IPS-18c (cell line): ENCODE results near the gene USP36.
"Not testable (repeated sequence)": the region's sequence is repeated elsewhere in the genome, so short reads cannot be mapped to it uniquely, and the experiment has no call there.

ENCODE experiments used
- H3K4me3 ChIP-seq: 2 replicates; pipeline ENCODE4 v1.7.0; 2013; ENCODE audit warnings: low read depth, mild to moderate bottlenecking, low read length, moderate library complexity; ENCODE audit not compliant: insufficient read depth
- H3K9me3 ChIP-seq: one replicate; pipeline ENCODE4 v1.6.1; 2013; ENCODE audit warnings: mild to moderate bottlenecking, low read length, moderate library complexity; ENCODE audit not compliant: control insufficient read depth, insufficient read depth

USP36 gene

DNA sequence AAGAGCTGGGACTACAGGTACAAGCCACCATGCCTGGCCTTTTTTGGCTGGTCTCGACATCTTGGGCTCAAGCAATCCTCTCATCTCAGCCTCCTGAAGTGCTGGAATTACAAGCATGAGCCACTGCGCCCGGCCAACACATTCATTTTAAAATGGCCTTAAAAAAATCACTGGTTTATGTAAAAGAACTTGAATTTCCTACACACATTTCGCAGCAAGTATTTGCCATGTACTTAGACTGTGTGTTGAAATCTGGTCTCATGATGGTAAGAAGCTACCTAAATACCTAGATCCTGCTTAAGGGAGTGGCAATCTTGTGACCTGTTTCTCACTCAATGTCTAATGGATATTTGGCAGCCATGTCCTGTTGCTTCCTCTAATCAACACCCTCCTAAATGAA is 50.1 kb downstream of the USP36 start:
- peaks cover 2% of the 10 kb centered on the region for H3K9me3 ChIP-seq
- H3K4me3 ChIP-seq, result no peak overlapping the region

DNA sequence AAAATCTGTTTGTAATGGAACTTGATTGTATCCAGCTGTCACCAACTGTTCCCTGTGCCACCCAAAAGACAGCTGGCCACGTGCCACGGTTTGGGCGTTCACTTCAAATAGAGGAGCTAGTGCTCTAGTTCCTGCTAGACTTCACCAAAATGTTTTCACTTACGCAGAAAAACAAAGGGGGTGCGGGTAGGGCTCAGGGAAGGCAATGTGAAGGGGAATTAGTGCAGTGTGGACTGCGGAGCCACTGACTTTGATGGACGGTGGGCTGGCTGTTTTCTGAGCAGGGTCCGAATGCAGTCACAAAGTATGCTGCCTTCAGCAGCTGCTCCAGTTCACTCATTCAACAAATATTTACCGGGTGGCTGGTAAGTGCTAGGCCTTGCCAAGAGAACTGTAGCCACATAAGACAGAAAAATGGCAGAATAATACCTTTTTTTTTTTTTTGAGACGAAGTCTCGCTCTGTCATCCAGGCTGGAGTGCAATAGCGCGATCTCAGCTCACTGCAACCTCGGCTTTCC is 50.9 kb downstream of the USP36 start:
- no peak overlapping the region for H3K4me3 ChIP-seq

DNA sequence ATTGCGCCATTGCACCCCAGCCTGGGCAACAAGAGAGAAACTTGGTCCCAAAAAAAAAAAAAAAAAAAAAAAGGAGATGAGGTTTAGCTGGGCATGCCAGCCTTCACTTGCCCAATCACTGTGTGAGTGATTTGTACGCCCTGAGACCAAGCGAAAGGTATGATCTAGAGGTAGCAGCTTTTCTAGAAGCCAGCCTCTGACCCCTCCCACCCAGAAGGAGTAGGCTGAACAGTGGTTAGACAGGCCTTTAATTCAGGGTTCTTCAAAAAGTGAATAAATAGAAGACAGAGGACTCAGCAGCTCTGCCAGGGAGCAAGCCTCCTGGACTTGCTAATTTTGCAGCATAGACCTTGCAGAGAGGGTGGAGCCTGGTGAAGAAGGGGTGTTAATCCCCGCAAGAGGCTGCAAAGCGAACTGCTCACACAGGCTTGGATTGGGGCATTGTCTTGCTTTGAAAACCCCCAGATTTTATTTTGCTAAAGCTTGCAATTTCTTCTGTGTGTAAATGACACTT is 51.4 kb downstream of the USP36 start:
- H3K9me3 ChIP-seq, result no peaks in the 10 kb centered on the region
- no peak overlapping the region for H3K4me3 ChIP-seq

More for the DNA sequence above, 50.9 kb downstream of the USP36 start:
- no peaks in the 10 kb centered on the region for H3K9me3 ChIP-seq

DNA sequence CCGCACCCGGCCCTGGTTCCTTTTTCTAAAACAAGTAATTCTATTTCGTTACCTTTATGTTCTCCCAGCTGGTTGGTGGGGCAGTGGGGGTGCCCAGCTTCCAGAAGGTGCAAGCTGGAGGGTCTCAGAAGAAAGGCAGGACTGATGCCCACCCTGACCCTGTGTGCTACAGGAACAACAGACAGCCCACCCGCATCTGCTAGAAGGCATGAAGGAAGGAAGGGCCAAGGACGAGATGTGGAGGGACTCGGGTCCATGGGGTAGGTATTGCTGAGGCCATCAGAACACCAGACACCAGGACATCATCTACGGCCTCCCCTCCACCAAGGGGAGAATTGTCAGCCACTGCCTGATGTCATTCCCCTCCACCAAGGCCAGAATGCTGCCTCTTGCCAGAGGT is 52.2 kb downstream of the USP36 start:
- no peak overlapping the region for H3K4me3 ChIP-seq
- no peaks in the 10 kb centered on the region for H3K9me3 ChIP-seq

DNA sequence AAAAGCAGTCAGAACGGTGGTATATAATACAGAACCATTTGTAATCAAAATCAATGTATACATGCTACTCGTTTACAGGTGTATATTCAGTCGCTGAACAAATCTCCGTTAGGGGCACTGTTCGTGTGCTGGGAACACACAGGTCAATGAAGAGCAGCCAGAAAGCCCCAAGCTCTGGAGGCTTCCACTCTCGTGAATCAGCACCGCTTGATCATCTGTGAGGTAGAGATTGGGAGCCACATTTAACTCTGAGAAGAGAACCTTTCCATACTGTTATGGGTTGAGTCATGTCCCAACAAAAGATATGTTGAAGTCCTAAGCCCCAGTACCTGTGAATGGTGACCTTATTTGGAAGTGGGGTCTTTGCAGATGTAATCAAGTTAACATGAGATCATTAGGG is 53.2 kb downstream of the USP36 start:
- H3K4me3 ChIP-seq, result no peak overlapping the region
- H3K9me3 ChIP-seq, result no peaks in the 10 kb centered on the region

DNA sequence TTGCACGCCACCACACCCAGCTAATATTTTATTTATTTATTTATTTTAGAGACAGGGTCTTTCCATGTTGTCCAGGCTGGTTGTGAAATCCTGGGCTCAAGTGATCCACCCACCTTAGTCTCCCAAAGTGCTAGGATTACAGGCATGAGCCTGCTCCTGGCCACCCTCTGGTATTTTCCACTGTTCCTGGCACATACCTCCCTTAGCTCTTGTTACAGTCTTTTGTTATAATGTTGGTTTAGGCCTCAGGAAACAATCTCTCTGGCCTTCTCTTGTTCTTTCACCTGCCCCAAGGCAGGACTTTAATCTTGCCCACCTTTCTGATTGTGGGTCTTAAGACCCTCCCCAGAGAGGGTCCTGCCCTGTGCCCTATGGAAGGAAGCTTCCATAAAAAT is 55.0 kb downstream of the USP36 start:
- Histone ChIP-seq H3K9me3 (no peaks in the 10 kb centered on the region), H3K4me3 (no peak overlapping the region)

DNA sequence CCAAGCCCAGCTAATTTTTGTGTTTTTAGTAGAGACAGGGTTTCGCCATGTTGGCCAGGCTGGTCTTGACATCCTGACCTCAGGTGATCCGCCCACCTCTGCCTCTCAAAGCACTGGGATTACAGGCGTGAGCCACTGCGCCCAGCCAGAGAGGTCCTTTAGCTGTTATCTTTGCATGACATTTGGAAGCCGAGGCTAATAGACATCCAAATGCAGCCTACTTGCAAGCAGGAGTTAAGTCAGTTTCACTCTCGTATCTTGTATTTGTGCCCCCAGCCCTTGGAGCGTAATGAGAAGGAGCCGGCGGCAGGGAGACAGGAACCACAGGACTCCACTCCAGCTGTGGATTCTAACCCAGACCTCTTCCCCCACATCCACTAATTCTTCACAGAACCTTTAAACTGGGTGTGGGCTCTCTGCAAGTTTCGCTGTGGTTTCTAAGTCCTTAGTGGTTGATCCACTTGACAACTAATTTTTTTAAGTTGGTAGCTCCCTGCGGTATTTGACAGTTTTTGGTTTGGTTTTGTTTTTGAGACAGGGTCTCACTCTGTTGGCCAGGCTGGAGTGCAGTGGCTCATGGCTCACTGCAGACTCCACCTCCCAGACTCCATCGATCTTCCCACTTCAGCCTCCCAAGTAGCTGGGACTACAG is 55.5 kb downstream of the USP36 start:
- H3K4me3 ChIP-seq, result no peak overlapping the region
- H3K9me3 ChIP-seq, result no peaks in the 10 kb centered on the region

DNA sequence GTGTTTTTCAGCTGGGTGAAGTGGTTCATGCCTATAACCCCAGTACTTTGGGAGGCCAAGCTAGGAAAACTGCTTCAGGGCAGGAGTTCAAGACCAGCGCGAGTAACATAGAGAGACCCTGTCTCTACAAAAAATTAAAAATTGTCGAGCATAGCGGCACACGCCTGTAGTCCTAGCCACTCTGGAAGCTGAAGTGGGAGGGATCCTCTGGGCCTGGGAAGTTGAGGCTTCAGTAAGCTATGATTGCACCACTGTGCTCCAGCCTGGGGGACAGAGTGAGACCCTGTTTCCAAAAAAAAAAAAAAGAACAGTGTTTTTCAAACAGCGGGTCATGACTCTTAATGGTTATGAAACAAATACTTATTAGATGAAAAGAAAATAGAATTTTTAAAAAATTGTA is 56.3 kb downstream of the USP36 start:
- Histone ChIP-seq H3K4me3 (no peak overlapping the region), H3K9me3 (no peaks in the 10 kb centered on the region)

DNA sequence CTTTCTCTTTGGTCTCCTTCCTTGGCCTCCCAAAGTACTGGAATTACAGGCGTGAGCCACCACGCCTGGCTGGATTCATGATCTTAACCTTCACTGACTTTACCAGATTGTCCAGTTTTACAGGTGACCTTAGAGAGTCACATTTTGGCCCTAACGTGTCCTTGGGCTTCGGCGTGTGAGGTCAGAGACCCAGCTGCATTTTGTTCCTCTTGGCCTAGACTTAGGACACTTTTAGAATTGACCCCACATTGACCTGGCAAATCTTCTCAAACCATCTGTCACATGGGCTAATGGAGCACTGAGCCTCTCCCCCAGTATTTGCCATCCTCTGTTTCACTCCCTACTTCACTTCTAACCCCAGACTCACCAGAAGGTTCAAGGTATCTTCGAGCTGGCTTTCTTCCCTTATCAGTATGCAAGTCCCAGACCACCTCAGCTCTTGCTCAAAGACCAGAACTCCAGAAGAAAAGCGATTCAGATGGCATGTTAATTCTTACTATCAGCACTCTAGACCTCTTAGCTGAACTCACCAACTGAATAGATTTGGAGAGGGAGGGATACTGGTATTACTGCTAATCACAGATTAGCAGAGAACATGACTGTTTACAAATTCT is 56.8 kb downstream of the USP36 start:
- Histone ChIP-seq H3K9me3 (no peaks in the 10 kb centered on the region), H3K4me3 (no peak overlapping the region)

DNA sequence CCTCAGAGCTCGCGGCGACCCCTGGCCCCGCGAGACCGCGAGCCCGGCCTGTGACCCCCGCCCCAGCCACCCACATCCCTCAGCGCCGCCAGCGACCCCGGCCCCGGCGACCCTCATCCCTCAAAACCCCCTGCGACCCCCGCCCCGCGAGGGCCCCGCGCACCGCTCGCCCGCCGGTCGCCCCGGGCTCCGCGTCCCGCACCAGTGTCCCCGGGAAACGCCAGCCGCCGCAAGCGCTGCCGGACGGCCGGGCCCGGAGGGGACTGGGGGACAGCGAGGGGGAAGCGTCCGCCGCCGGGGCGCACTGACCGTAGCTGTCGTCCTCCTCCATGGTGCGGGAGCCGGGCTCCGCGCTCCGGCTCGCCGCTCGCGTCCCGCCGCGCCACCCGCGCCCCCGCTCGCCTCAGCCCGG is 58.7 kb downstream of the USP36 start, which contains the start of gene CYTH1:
CYTH1 (minus strand) TSS at position 381 of the 412 bp plus-strand sequence; CDS start at position 331, 50 bp downstream.
- Histone ChIP-seq H3K9me3 (no peaks in the 10 kb centered on the region), H3K4me3 (peak within 1 kb of the TSS; percentile 84)

DNA sequence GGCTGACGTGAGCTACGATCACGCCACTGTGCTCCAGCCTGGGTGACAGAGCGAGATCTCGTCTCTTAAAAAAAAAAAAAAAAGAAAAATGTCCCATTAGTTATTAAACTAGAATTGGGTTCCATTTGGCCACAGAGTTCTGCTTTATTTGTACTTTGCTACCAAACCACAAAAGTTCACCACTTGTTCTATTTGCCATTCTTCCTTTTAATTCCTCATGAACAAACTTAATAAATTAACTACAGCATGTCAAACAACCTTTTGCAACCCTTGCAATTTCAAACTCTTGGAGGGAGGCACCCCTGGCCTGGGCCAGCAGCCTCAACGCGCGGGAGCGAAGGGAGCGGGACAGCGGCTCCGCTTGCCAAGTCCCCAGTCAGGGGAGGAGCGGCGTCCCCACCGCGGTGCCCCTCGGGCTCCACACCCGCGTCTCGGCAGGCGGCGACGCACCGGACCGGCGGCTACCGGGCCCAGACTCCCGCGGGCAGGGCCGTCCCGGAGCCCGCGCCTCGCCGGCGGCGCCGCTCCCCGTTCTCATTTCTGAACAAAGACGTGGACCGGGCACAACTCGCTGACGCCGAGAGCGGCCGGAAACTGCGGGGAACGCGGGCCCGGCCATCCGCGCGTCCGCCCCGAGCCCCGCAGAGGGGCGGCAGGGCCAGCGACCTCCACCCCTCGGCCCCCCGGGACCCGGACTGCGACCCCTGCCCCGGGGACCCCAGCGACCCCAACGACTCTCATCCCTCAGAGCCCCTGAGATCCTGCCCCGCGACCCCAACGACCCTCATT is 59.3 kb downstream of the USP36 start:
- H3K4me3 ChIP-seq, result peak overlapping the region; percentile 84
- H3K9me3 ChIP-seq, result no peaks in the 10 kb centered on the region

DNA sequence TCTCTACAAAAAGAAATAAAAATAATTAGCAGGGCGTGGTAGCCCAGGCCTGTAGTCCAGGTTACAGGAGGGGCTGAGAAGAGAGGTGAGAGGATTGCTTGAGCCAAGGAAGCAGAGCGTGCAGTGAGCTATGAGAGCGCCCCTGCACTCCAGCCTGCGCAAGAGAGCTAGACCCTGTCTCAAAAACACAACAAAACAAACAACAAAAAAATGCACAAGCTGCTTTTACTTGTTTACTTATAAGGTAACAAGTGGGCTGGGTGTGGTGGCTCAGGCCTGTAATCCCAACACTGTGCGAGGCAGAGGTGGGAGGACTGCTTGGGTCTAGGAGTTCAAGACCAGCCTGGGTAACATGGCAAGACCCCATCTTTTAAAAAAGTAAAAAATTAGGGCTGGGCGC is 60.3 kb downstream of the USP36 start:
- no peaks in the 10 kb centered on the region for H3K9me3 ChIP-seq
- no peak overlapping the region for H3K4me3 ChIP-seq

DNA sequence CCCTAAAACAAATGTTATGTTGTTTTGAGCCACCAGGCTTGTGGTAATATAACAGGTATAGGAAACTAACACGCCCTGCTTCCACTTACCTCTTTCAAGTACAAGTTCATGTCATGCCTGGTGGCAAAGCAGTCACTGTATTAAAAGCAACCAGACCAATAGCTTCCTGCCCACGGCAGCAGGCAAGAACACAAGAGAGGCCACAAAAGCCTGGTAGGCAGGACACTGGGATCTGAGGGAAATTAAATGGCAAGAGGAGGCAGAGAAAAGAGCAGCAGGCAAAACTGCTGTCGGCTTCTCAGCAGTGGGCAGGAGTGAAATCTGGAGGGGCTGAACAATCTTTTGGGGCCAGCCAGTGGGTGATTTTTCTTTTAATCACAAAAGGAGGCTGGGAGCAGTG is 60.8 kb downstream of the USP36 start:
- H3K4me3 ChIP-seq, result no peak overlapping the region

DNA sequence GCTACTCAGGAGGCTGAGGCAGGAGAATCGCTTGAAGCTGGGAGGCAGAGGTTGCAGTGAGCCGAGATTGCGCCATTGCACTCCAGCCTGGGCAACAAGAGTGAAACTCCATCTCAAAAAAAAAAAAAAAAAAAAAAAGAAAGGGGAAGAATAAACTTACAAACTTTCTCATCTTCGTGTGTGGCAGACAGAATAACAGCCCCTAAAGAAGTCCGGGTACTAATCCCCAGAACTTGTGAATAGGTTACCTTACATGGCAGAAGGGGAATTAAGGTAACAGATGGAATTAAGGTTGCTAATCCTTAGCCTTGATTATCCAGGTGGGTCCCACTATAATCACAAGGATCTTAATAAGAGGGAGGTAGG is 61.3 kb downstream of the USP36 start:
- H3K4me3 ChIP-seq, H3K9me3 ChIP-seq: not testable (repeated sequence)

More for the DNA sequence above, 60.8 kb downstream of the USP36 start:
- H3K9me3 ChIP-seq, result no peaks in the 10 kb centered on the region

DNA sequence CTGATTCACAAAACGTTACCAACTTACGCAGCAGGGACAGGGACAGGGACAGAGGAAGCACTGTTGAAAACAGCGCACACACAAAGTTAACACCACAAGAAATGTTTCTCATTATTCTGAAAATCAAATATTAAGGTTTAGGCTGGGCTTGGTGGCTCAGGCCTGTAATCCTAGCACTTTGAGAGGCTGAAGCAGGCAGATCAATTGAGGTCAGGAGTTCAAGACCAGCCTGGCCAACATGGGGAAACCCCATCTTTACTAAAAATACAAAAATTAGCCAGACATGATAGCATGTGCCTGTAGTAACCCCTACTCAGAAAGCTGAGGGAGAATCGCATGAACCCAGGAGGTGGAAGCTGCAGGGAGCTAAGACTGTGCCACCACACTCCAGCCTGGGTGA is 62.7 kb downstream of the USP36 start:
- Histone ChIP-seq H3K4me3 (no peak overlapping the region), H3K9me3 (no peaks in the 10 kb centered on the region)

DNA sequence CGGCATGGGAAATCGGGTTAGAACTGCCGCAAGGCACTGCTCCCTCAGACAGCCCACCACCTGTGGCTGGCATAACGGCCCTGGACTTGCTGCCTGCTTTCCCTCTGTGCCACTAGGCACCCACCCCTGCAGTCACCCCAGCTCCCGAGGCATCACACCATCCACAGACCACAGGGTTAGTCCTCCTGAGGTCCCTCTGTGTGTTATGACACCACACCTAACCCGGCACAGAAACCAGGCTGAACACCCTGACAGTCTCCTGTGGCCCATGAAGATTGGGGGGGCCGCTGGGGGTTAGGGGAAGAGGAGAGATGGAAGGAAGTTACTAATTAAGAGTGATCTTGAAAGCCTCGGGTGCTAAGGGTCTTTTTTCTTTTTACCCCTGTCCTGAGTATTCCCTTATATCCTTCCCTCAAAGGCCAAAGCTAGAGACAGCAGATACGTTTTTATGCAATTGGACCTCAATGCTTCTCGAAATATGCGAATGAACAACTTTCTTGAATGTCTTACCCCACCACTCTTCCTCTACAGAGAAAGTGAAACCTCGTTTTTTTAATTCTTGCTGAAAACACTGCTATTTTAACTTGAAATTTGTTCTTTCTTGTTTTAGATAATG is 65.5 kb downstream of the USP36 start:
- no peak overlapping the region for H3K4me3 ChIP-seq

DNA sequence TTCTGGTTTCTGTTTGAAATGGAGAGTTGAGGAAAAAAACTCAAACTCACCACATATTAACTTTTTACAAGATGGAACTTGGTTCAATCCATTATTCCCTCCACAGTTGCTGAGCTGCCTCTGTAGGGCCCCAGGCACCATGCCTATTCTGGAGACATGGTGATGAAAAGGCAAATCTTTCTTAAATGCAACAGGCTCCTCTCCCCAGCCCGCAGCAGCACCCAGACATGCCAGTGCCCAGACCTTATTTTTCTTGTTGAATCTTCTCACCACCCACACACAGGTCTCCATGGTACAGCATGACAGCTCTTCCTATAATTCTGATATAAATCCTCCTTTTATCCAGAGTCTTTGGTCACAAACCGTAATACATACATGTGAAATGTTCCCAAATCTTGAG is 66.2 kb downstream of the USP36 start:
- no peak overlapping the region for H3K4me3 ChIP-seq
- H3K9me3 ChIP-seq, result peaks cover 2% of the 10 kb centered on the region

More for the DNA sequence above, 65.5 kb downstream of the USP36 start:
- peaks cover 2% of the 10 kb centered on the region for H3K9me3 ChIP-seq
